GM18907 (cell line): ENCODE results near the gene CRIP2.

ENCODE experiments used
- ATAC-seq: cut with Tn5 transposase; IDR thresholded peaks from one replicate; pipeline ENCODE4 v1.9.1; 2021; ENCODE audit warnings: mild to moderate bottlenecking, moderate library complexity; ENCODE audit not compliant: unreplicated experiment

CRIP2 gene

GRCh38 chr14:105460116-105460515, 14.5 kb upstream of the CRIP2 start:
- no peak for ATAC-seq

GRCh38 chr14:105460616-105461015, 14.0 kb upstream of the CRIP2 start:
- no peak for ATAC-seq

GRCh38 chr14:105461903-105462302, 12.7 kb upstream of the CRIP2 start:
- no peak for ATAC-seq

GRCh38 chr14:105464501-105464900, 10.1 kb upstream of the CRIP2 start:
- no peak for ATAC-seq

GRCh38 chr14:105465209-105466031, 9.2 kb upstream of the CRIP2 start:
- ATAC-seq, result no peak

- no peak for ATAC-seq
These were observed 7.9 kb upstream of the CRIP2 start for GRCh38 chr14:105466531-105467248.

GRCh38 chr14:105467249-105467941, 7.2 kb upstream of the CRIP2 start:
- ATAC-seq, result no peak

- no peak for ATAC-seq
These were observed 6.6 kb upstream of the CRIP2 start for GRCh38 chr14:105467942-105468471.

- ATAC-seq, result no peak
These were observed 5.9 kb upstream of the CRIP2 start for GRCh38 chr14:105468621-105469241.

- no peak for ATAC-seq
These were observed 4.9 kb upstream of the CRIP2 start for GRCh38 chr14:105469456-105470349.

GRCh38 chr14:105470350-105471296, 4.0 kb upstream of the CRIP2 start:
- no peak for ATAC-seq

- no peak for ATAC-seq
These were observed 3.3 kb upstream of the CRIP2 start for GRCh38 chr14:105471297-105471821.

- ATAC-seq, result no peak
These were observed 2.7 kb upstream of the CRIP2 start for GRCh38 chr14:105471823-105472485.

- no peak for ATAC-seq
These were observed 2.1 kb upstream of the CRIP2 start for GRCh38 chr14:105472486-105472991.

- ATAC-seq, result no peak
These were observed 1.5 kb upstream of the CRIP2 start for GRCh38 chr14:105473033-105473676.

GRCh38 chr14:105473677-105474482, 741 bp upstream of the CRIP2 start:
- ATAC-seq, result no peak
